Measurements from ENCODE around the gene TMEM245. TPM values are rescaled to one million over a fixed set of nuclear protein-coding genes. Genes with fewer than 3 reads are reported as not detected.

TMEM245 gene
- total RNA-seq, 1 experiment from 2014 or later: 59.8 TPM

- BruUV-seq (replicated peaks): no TSS peak
- DNase-seq (ENCODE audit: low spot score): no peak
- no peaks in the 10 kb centered on the region for H3K4me1 ChIP-seq (ENCODE audit: insufficient read depth, low read length, poor library complexity, severe bottlenecking)
- ChIA-PET CTCF (no interaction called here), POLR2A (ENCODE audit: low non-redundant PET) (no interaction called here)
- intact Hi-C loops (cut with micrococcal nuclease; ENCODE audit: unreplicated experiment): no loop called here
- H3K27me3 ChIP-seq (replicated peaks; ENCODE audit: insufficient read depth, low read depth, low read length, poor library complexity): no peaks in the 10 kb centered on the region
- H3K36me3 ChIP-seq (ENCODE audit: insufficient read depth, low read length, poor library complexity, severe bottlenecking): peaks cover 72% of the 10 kb centered on the region
- no peak overlapping the region for H3K4me3 ChIP-seq (ENCODE audit: low read depth, low read length, poor library complexity, severe bottlenecking)
- no peaks in the 10 kb centered on the region for H3K9me3 ChIP-seq (ENCODE audit: low read depth, low read length, poor library complexity, severe bottlenecking)
- H3K27ac ChIP-seq (ENCODE audit: low read depth, low read length, poor library complexity, severe bottlenecking): no peak overlapping the region
- no peak for TF ChIP-seq EZH2 (IDR thresholded peaks at IDR 0.05; ENCODE audit: borderline replicate concordance, low read depth, low read length, poor library complexity, severe bottlenecking)
- no peak for TF ChIP-seq CTCF (conservative IDR thresholded peaks at IDR 0.05; ENCODE audit: low read depth, low read length)
Measured at GRCh38 chr9:109052416-109052815, 67.3 kb downstream of the TMEM245 start.

GRCh38 chr9:109051733-109052132 is 68.0 kb downstream of the TMEM245 start:
- peaks cover 73% of the 10 kb centered on the region for H3K36me3 ChIP-seq (ENCODE audit: insufficient read depth, low read length, poor library complexity, severe bottlenecking)
- H3K4me3 ChIP-seq (ENCODE audit: low read depth, low read length, poor library complexity, severe bottlenecking): no peak overlapping the region
- no peaks in the 10 kb centered on the region for H3K4me1 ChIP-seq (ENCODE audit: insufficient read depth, low read length, poor library complexity, severe bottlenecking)
- CTCF ChIA-PET: no interaction called here
- POLR2A ChIA-PET (ENCODE audit: low non-redundant PET): no interaction called here
- DNase-seq (ENCODE audit: low spot score): no peak
- BruUV-seq (replicated peaks): no TSS peak
- no peaks in the 10 kb centered on the region for H3K27me3 ChIP-seq (replicated peaks; ENCODE audit: insufficient read depth, low read depth, low read length, poor library complexity)
- no peak for TF ChIP-seq EZH2 (IDR thresholded peaks at IDR 0.05; ENCODE audit: borderline replicate concordance, low read depth, low read length, poor library complexity, severe bottlenecking)
- TF ChIP-seq CTCF (conservative IDR thresholded peaks at IDR 0.05; ENCODE audit: low read depth, low read length): no peak
- intact Hi-C loops (cut with micrococcal nuclease; ENCODE audit: unreplicated experiment): no loop called here
- H3K9me3 ChIP-seq (ENCODE audit: low read depth, low read length, poor library complexity, severe bottlenecking): no peaks in the 10 kb centered on the region
- H3K27ac ChIP-seq (ENCODE audit: low read depth, low read length, poor library complexity, severe bottlenecking): no peak overlapping the region

GRCh38 chr9:109050444-109050843 is 69.3 kb downstream of the TMEM245 start:
- Histone ChIP-seq H3K27me3 (replicated peaks; ENCODE audit: insufficient read depth, low read depth, low read length, poor library complexity) (no peaks in the 10 kb centered on the region), H3K27ac (ENCODE audit: low read depth, low read length, poor library complexity, severe bottlenecking) (no peak overlapping the region), H3K9me3 (ENCODE audit: low read depth, low read length, poor library complexity, severe bottlenecking) (no peaks in the 10 kb centered on the region), H3K4me3 (ENCODE audit: low read depth, low read length, poor library complexity, severe bottlenecking) (no peak overlapping the region), H3K36me3 (ENCODE audit: insufficient read depth, low read length, poor library complexity, severe bottlenecking) (peaks cover 81% of the 10 kb centered on the region), H3K4me1 (ENCODE audit: insufficient read depth, low read length, poor library complexity, severe bottlenecking) (no peaks in the 10 kb centered on the region)
- ChIA-PET POLR2A (ENCODE audit: low non-redundant PET) (no interaction called here), CTCF (interaction anchor here (0.6 kb wide), 1 partner anchor 1573 kb away, joined by 3 read pairs; no protein-coding TSS in a partner anchor)
- no peak for TF ChIP-seq CTCF (conservative IDR thresholded peaks at IDR 0.05; ENCODE audit: low read depth, low read length)
- TF ChIP-seq EZH2 (IDR thresholded peaks at IDR 0.05; ENCODE audit: borderline replicate concordance, low read depth, low read length, poor library complexity, severe bottlenecking): no peak
- intact Hi-C loops (cut with micrococcal nuclease; ENCODE audit: unreplicated experiment): no loop called here
- BruUV-seq (replicated peaks): no TSS peak
- no peak for DNase-seq (ENCODE audit: low spot score)
